ENCODE data around the gene PPP1R12B. TPM values are rescaled to one million over a fixed set of nuclear protein-coding genes. Genes with fewer than 3 reads are reported as not detected.
"Not testable (repeated sequence)": the region's sequence is repeated elsewhere in the genome, so short reads cannot be mapped to it uniquely, and the experiment has no call there.

Gene PPP1R12B
- total and polyA plus RNA-seq, 2 donors = 7.5 to 8.2 TPM

- not testable (repeated sequence) for H3K27ac ChIP-seq (ENCODE audit: low read depth in 1 of 2, low read length in 1 of 2); H3K36me3 ChIP-seq (ENCODE audit: control insufficient read depth in 2 of 2, insufficient read depth in 2 of 2, low read length in 1 of 2); H3K9me3 ChIP-seq (ENCODE audit: control insufficient read depth in 2 of 2, insufficient read depth in 1 of 2, low read length in 1 of 2); H3K27me3 ChIP-seq (ENCODE audit: control insufficient read depth in 2 of 2, insufficient read depth in 1 of 2, low read length in 1 of 2); DNase-seq (ENCODE audit: low read depth in 6 of 9, low spot score in 9 of 9); H3K4me1 ChIP-seq (ENCODE audit: control insufficient read depth in 2 of 2, insufficient read depth in 2 of 2, low read length in 2 of 2); H3K4me3 ChIP-seq (ENCODE audit: low read length in 2 of 2)
- WGBS = 91% methylated on average over 2 of the region's 3 CpGs
These were observed 118.9 kb downstream of the PPP1R12B start for GRCh38 chr1:202467381-202467780.

- DNase-seq (ENCODE audit: low read depth in 6 of 9, low spot score in 9 of 9); H3K4me3 ChIP-seq (ENCODE audit: low read length in 2 of 2); H3K27me3 ChIP-seq (ENCODE audit: control insufficient read depth in 2 of 2, insufficient read depth in 1 of 2, low read length in 1 of 2); H3K36me3 ChIP-seq (ENCODE audit: control insufficient read depth in 2 of 2, insufficient read depth in 2 of 2, low read length in 1 of 2); H3K4me1 ChIP-seq (ENCODE audit: control insufficient read depth in 2 of 2, insufficient read depth in 2 of 2, low read length in 2 of 2); H3K9me3 ChIP-seq (ENCODE audit: control insufficient read depth in 2 of 2, insufficient read depth in 1 of 2, low read length in 1 of 2); H3K27ac ChIP-seq (ENCODE audit: low read depth in 1 of 2, low read length in 1 of 2): not testable (repeated sequence)
- 94% methylated on average over 3 of the region's 3 CpGs for WGBS
These were observed 120.2 kb downstream of the PPP1R12B start for GRCh38 chr1:202468695-202469094.

DNA sequence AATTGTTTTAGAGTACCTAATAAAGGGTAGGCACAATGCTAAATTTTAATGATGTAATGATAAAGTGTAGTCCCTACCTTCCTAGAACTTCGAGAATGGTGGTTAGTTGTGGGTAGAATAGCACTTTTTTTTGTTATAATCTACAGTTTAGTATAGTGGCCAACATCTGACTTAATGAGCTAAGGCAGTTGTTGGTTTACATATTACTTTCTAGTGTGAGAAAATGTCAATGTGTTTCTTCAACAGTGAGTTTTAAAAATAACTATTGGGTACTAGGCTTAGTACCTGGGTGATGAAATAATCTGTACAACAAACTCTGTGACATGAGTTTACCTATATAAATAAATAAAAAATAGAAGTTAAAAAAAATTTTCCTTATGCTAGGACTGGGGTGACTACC lies 120.6 kb downstream of the PPP1R12B start:
- H3K4me3 ChIP-seq (ENCODE audit: low read length in 2 of 2); H3K27ac ChIP-seq (ENCODE audit: low read depth in 1 of 2, low read length in 1 of 2); H3K27me3 ChIP-seq (ENCODE audit: control insufficient read depth in 2 of 2, insufficient read depth in 1 of 2, low read length in 1 of 2); H3K9me3 ChIP-seq (ENCODE audit: control insufficient read depth in 2 of 2, insufficient read depth in 1 of 2, low read length in 1 of 2); H3K4me1 ChIP-seq (ENCODE audit: control insufficient read depth in 2 of 2, insufficient read depth in 2 of 2, low read length in 2 of 2); DNase-seq (ENCODE audit: low read depth in 6 of 9, low spot score in 9 of 9); H3K36me3 ChIP-seq (ENCODE audit: control insufficient read depth in 2 of 2, insufficient read depth in 2 of 2, low read length in 1 of 2): not testable (repeated sequence)
- 99% methylated on average over 1 of the region's 1 CpG for WGBS

DNA sequence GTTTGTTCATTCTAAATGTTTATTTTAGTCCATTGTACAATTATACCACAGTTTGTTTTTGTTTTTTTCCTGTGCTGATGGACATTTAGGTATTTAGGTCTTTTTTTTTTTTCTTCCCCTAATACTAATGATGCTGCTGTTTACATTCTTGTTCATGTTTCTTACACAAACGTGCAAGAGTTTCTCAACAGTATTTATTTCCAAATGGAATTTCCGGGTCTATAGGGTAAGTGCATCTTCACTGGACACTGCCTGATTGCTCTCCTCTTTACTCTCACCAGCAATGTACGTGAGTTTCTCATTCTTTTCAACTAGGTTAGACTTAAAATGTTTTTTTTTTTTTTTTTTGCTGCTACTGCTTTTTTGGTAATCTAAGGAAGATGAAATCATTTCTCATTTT lies 122.7 kb downstream of the PPP1R12B start:
- H3K4me3 ChIP-seq (ENCODE audit: low read length in 2 of 2) = no peak overlapping the region
- 97% methylated on average over 3 of the region's 3 CpGs for WGBS
- no peaks in the 10 kb centered on the region for H3K4me1 ChIP-seq (ENCODE audit: control insufficient read depth in 2 of 2, insufficient read depth in 2 of 2, low read length in 2 of 2)
- H3K27ac ChIP-seq (ENCODE audit: low read depth in 1 of 2, low read length in 1 of 2) = no peak overlapping the region
- no peaks in the 10 kb centered on the region for H3K9me3 ChIP-seq (ENCODE audit: control insufficient read depth in 2 of 2, insufficient read depth in 1 of 2, low read length in 1 of 2)
- no peaks in the 10 kb centered on the region for H3K36me3 ChIP-seq (ENCODE audit: control insufficient read depth in 2 of 2, insufficient read depth in 2 of 2, low read length in 1 of 2)
- no peaks in the 10 kb centered on the region for H3K27me3 ChIP-seq (ENCODE audit: control insufficient read depth in 2 of 2, insufficient read depth in 1 of 2, low read length in 1 of 2)
- DNase-seq (ENCODE audit: low read depth in 6 of 9, low spot score in 9 of 9) = no peak

- not testable (repeated sequence) for H3K4me3 ChIP-seq (ENCODE audit: low read length in 2 of 2); H3K27me3 ChIP-seq (ENCODE audit: control insufficient read depth in 2 of 2, insufficient read depth in 1 of 2, low read length in 1 of 2); H3K27ac ChIP-seq (ENCODE audit: low read depth in 1 of 2, low read length in 1 of 2); DNase-seq (ENCODE audit: low read depth in 6 of 9, low spot score in 9 of 9); H3K36me3 ChIP-seq (ENCODE audit: control insufficient read depth in 2 of 2, insufficient read depth in 2 of 2, low read length in 1 of 2); H3K4me1 ChIP-seq (ENCODE audit: control insufficient read depth in 2 of 2, insufficient read depth in 2 of 2, low read length in 2 of 2); H3K9me3 ChIP-seq (ENCODE audit: control insufficient read depth in 2 of 2, insufficient read depth in 1 of 2, low read length in 1 of 2)
- WGBS = 97% methylated on average over 2 of the region's 2 CpGs
These were observed 124.0 kb downstream of the PPP1R12B start for GRCh38 chr1:202472347-202473124.

DNA sequence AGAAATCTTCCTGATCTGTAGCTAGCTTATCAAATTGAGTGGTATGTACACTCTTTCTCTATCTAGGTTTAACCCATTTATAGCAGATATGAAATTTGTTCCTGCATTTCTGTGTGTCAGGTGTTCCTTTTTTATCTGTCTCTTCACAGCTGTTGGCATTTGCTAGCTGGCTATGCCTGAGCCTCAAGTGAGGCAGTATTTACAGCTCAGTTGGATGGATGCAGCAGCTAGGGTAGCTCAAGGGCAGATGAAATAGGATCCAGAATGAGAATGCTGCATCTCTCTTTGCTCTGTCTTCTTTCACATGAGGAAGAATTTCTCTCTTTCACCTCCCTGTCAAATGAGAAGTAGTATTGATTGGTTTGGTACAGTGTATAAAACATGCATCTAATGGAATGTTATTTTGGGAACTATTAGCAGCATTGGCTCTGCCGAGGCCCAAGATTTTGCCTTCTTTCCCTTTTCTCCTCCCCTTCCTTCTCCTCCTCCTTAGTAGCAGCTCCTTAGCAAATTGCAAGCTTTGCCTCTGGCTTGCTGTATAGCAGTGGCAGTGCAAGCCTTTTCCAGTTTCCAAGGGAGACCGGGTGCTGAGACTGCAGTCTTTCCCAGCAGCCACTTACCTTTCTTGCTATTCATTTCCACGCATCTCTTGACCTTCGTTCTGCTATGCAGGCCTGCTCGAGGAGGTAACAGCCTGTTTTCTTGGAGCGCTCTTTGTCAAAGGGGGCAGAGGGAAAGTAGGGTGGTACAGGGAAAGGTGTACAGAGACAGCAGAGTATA lies 125.0 kb downstream of the PPP1R12B start:
- DNase-seq (ENCODE audit: low read depth in 6 of 9, low spot score in 9 of 9); H3K4me3 ChIP-seq (ENCODE audit: low read length in 2 of 2); H3K27me3 ChIP-seq (ENCODE audit: control insufficient read depth in 2 of 2, insufficient read depth in 1 of 2, low read length in 1 of 2); H3K9me3 ChIP-seq (ENCODE audit: control insufficient read depth in 2 of 2, insufficient read depth in 1 of 2, low read length in 1 of 2); H3K4me1 ChIP-seq (ENCODE audit: control insufficient read depth in 2 of 2, insufficient read depth in 2 of 2, low read length in 2 of 2); H3K27ac ChIP-seq (ENCODE audit: low read depth in 1 of 2, low read length in 1 of 2); H3K36me3 ChIP-seq (ENCODE audit: control insufficient read depth in 2 of 2, insufficient read depth in 2 of 2, low read length in 1 of 2): not testable (repeated sequence)
- whole genome bisulfite sequencing = 98% methylated on average over 6 of the region's 6 CpGs

- not testable (repeated sequence) for H3K4me1 ChIP-seq (ENCODE audit: control insufficient read depth in 2 of 2, insufficient read depth in 2 of 2, low read length in 2 of 2); H3K36me3 ChIP-seq (ENCODE audit: control insufficient read depth in 2 of 2, insufficient read depth in 2 of 2, low read length in 1 of 2); H3K9me3 ChIP-seq (ENCODE audit: control insufficient read depth in 2 of 2, insufficient read depth in 1 of 2, low read length in 1 of 2); H3K27ac ChIP-seq (ENCODE audit: low read depth in 1 of 2, low read length in 1 of 2); H3K4me3 ChIP-seq (ENCODE audit: low read length in 2 of 2); DNase-seq (ENCODE audit: low read depth in 6 of 9, low spot score in 9 of 9); H3K27me3 ChIP-seq (ENCODE audit: control insufficient read depth in 2 of 2, insufficient read depth in 1 of 2, low read length in 1 of 2)
These were observed 131.2 kb downstream of the PPP1R12B start for GRCh38 chr1:202479661-202480060.

DNA sequence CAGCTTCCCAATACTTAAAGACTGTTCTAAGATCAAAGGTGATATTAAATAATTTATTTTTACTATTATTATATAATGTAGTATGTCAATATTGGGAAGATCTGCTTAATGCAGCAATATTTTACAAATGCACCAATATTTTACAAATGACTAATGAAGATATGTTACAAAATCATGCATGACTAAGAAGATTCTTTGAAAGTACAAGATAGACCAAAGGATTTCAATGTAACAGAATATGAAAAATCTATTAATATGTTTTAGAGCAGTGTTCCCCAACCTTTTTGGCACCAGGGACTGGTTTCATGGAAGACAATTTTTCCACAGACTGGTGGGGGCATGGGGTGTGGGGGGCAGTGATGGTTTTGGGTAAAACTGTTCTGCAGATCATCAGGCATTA lies 132.1 kb downstream of the PPP1R12B start:
- H3K36me3 ChIP-seq (ENCODE audit: control insufficient read depth in 2 of 2, insufficient read depth in 2 of 2, low read length in 1 of 2); H3K27me3 ChIP-seq (ENCODE audit: control insufficient read depth in 2 of 2, insufficient read depth in 1 of 2, low read length in 1 of 2); H3K4me3 ChIP-seq (ENCODE audit: low read length in 2 of 2); H3K9me3 ChIP-seq (ENCODE audit: control insufficient read depth in 2 of 2, insufficient read depth in 1 of 2, low read length in 1 of 2); DNase-seq (ENCODE audit: low read depth in 6 of 9, low spot score in 9 of 9); H3K4me1 ChIP-seq (ENCODE audit: control insufficient read depth in 2 of 2, insufficient read depth in 2 of 2, low read length in 2 of 2); H3K27ac ChIP-seq (ENCODE audit: low read depth in 1 of 2, low read length in 1 of 2): not testable (repeated sequence)

GRCh38 chr1:202483362-202483761 lies 134.9 kb downstream of the PPP1R12B start:
- H3K4me3 ChIP-seq (ENCODE audit: low read length in 2 of 2); H3K9me3 ChIP-seq (ENCODE audit: control insufficient read depth in 2 of 2, insufficient read depth in 1 of 2, low read length in 1 of 2); DNase-seq (ENCODE audit: low read depth in 6 of 9, low spot score in 9 of 9); H3K36me3 ChIP-seq (ENCODE audit: control insufficient read depth in 2 of 2, insufficient read depth in 2 of 2, low read length in 1 of 2); H3K27me3 ChIP-seq (ENCODE audit: control insufficient read depth in 2 of 2, insufficient read depth in 1 of 2, low read length in 1 of 2); H3K4me1 ChIP-seq (ENCODE audit: control insufficient read depth in 2 of 2, insufficient read depth in 2 of 2, low read length in 2 of 2); H3K27ac ChIP-seq (ENCODE audit: low read depth in 1 of 2, low read length in 1 of 2): not testable (repeated sequence)
- WGBS = 22% methylated on average over 2 of the region's 2 CpGs

Measured in thymus (tissue), 11 donors.